Endothelial cell of umbilical vein (primary cell): ENCODE results near the gene PXYLP1. TPM values are rescaled to one million over a fixed set of nuclear protein-coding genes. Genes with fewer than 3 reads are reported as not detected.

Experiments
- BruUV-seq: library from RNA; stranded (reverse); fragments of 400-500 nt; replicated peaks from 2 replicates; lab custom pipeline; 2021; lab: Mats Ljungman, UMichigan
- CTCF ChIA-PET: fragments of 300-600, 350-600 bp; sonication (Branson Sonifier 250); formaldehyde crosslinking; loops from one replicate; lab custom pipeline; 2021; ENCODE audit warnings: antibody characterized with exemption, inconsistent platforms; lab: Charles Lee
- POLR2A ChIA-PET: fragments of 300-600, 350-600 bp; sonication (Branson Sonifier 250); formaldehyde crosslinking; loops from one replicate; lab custom pipeline; 2021; ENCODE audit warnings: antibody characterized with exemption, inconsistent platforms; lab: Charles Lee
- DNase-seq: peaks from one replicate; pipeline ENCODE4 v3.0.0-alpha.2; 2011; ENCODE audit warnings: low read depth, low spot score
- FAIRE-seq: peaks from 2 replicates; lab custom pipeline; 2011; peaks lifted over from hg19 to GRCh38; lab: Jason Lieb, UNC
- H2AFZ ChIP-seq: 2 replicates; pipeline ENCODE4 v1.6.0; 2012; ENCODE audit warnings: low read depth, low read length, control low read depth, inconsistent platforms
- H3K27ac ChIP-seq: 2 replicates; pipeline ENCODE4 v1.5.1; 2011; ENCODE audit warnings: low read depth, mild to moderate bottlenecking, control low read depth, low read length, moderate library complexity; ENCODE audit not compliant: insufficient read depth
- H3K27me3 ChIP-seq, 2 experiments: 2 replicates each; pipeline versions ENCODE4 v1.6.0 to v1.6.1; 2011; ENCODE audit warnings: low read length in 2 of 2, mixed read lengths in 1 of 2; ENCODE audit not compliant: control insufficient read depth in 2 of 2, insufficient read depth in 2 of 2
- H3K36me3 ChIP-seq, 2 experiments: 2 replicates in 1 of 2; 3 replicates in 1 of 2; pipeline ENCODE4 v1.5.1; 2011; ENCODE audit warnings: low read length in 2 of 2, mild to moderate bottlenecking in 1 of 2, moderate library complexity in 1 of 2; ENCODE audit not compliant: control insufficient read depth in 2 of 2, insufficient read depth in 2 of 2; ENCODE audit errors: extremely low read depth in 1 of 2
- H3K4me1 ChIP-seq: 3 replicates; pipeline ENCODE4 v1.5.1; 2011; ENCODE audit warnings: mild to moderate bottlenecking, low read length; ENCODE audit not compliant: control insufficient read depth, insufficient read depth; ENCODE audit errors: extremely low read depth
- H3K4me2 ChIP-seq: 2 replicates; pipeline ENCODE4 v1.6.1; 2011; ENCODE audit warnings: low read length, control low read depth, mixed read lengths; ENCODE audit not compliant: insufficient read depth
- H3K4me3 ChIP-seq, 3 experiments: fragments of 200-600 bp in 1 of 3; sonication (generic), shearing (Covaris generic) in 1 of 3; replicated peaks in 1 of 3; 2 replicates each; pipeline ENCODE4 v1.5.1; 2011 to 2016; ENCODE audit warnings: control low read depth in 3 of 3, low read length in 3 of 3, mild to moderate bottlenecking in 2 of 3, inconsistent platforms in 1 of 3, low read depth in 1 of 3, moderate library complexity in 1 of 3; ENCODE audit not compliant: insufficient read depth in 1 of 3
- H3K79me2 ChIP-seq: 2 replicates; pipeline ENCODE4 v1.6.0; 2012; ENCODE audit warnings: low read length, inconsistent platforms; ENCODE audit not compliant: control insufficient read depth, insufficient read depth
- H3K9ac ChIP-seq: replicated peaks from 2 replicates; pipeline ENCODE3; 2011; ENCODE audit warnings: low read length, control low read depth; ENCODE audit not compliant: insufficient read depth; ENCODE audit errors: extremely low read depth
- H3K9me1 ChIP-seq: replicated peaks from 3 replicates; pipeline ENCODE4 v1.6.0; 2011; ENCODE audit warnings: mild to moderate bottlenecking, low read length; ENCODE audit not compliant: control insufficient read depth, insufficient read depth; ENCODE audit errors: extremely low read depth
- H3K9me3 ChIP-seq: replicated peaks from 2 replicates; pipeline ENCODE4 v1.5.1; 2012; ENCODE audit warnings: low read length, inconsistent platforms; ENCODE audit not compliant: control insufficient read depth, insufficient read depth
- H4K20me1 ChIP-seq: replicated peaks from 2 replicates; pipeline ENCODE3; 2011; ENCODE audit warnings: mild to moderate bottlenecking, low read length; ENCODE audit not compliant: control insufficient read depth, insufficient read depth; ENCODE audit errors: extremely low read depth
- EZH2 ChIP-seq: IDR thresholded peaks from 2 replicates; pipeline ENCODE4 v1.6.1; 2012; ENCODE audit warnings: borderline replicate concordance, low read depth, mild to moderate bottlenecking, moderate library complexity, low read length, inconsistent platforms; ENCODE audit not compliant: severe bottlenecking
- FOS ChIP-seq: IDR thresholded peaks from 2 replicates; pipeline ENCODE4 v1.6.1; 2011; ENCODE audit warnings: mild to moderate bottlenecking, low read length, moderate library complexity, borderline replicate concordance; ENCODE audit not compliant: insufficient read depth
- GATA2 ChIP-seq: IDR thresholded peaks from 2 replicates; pipeline ENCODE4 v1.7.0; 2011; ENCODE audit warnings: low read depth, mild to moderate bottlenecking, moderate library complexity, mixed read lengths, low read length; ENCODE audit not compliant: insufficient read length, insufficient read depth
- JUN ChIP-seq: IDR thresholded peaks from 2 replicates; pipeline ENCODE4 v1.6.1; 2011; ENCODE audit warnings: borderline replicate concordance, low read depth; ENCODE audit not compliant: insufficient read length, insufficient read depth
- MYC ChIP-seq: IDR thresholded peaks from one replicate; pipeline ENCODE4 v1.6.1; 2011; ENCODE audit warnings: mild to moderate bottlenecking, low read depth, low read length
- POLR2A ChIP-seq: IDR thresholded peaks from 2 replicates; pipeline ENCODE4 v1.6.1; 2012; ENCODE audit warnings: low read depth, mild to moderate bottlenecking, control low read depth, low read length
- POLR2AphosphoS5 ChIP-seq: IDR thresholded peaks from 2 replicates; pipeline ENCODE4 v1.6.1; 2012; ENCODE audit warnings: low read depth, mild to moderate bottlenecking, control low read depth, low read length, moderate library complexity; ENCODE audit not compliant: insufficient read depth
- dilution Hi-C: fragments of 300-500 bp; cut with MboI; formaldehyde crosslinking; loops from one replicate; pipeline ENCODE4 v1.15.0; 2019; ENCODE audit warnings: low sequenced_read_pairs; ENCODE audit not compliant: extremely low pct_ligation_motif_present
- intact Hi-C: fragments of 100-400 bp; cut with micrococcal nuclease; formaldehyde crosslinking; loops from one replicate; pipeline ENCODE4 v1.10.0; 2022
- polyA plus RNA-seq, 4 experiments: library from polyadenylated mRNA; depleted of rRNA in 3 of 4; stranded (reverse) in 3 of 4; unstranded in 1 of 4; fragments of >200 nt; gene quantifications; 2 replicates each; pipeline versions ENCODE4 v1.2.1 to v1.2.3, GENCODE V29; 2011 to 2012; ENCODE audit warnings: missing spikeins in 1 of 4
- total RNA-seq: library from RNA; stranded (reverse); gene quantifications from 2 replicates; pipeline ENCODE4 v1.2.3, GENCODE V29; 2021
- TF ChIP-seq, protein P1 (sequence below): IDR thresholded peaks from 2 replicates; pipeline ENCODE4 v1.6.1; 2011; ENCODE audit not compliant: insufficient read depth, insufficient read length
- TF ChIP-seq, protein P2 (sequence below), 2 donors: IDR thresholded peaks; 1 replicate in 1 of 2; 2 replicates in 1 of 2; pipeline ENCODE4 v1.5.1; 2011; ENCODE audit warnings: low read length in 2 of 2, mild to moderate bottlenecking in 2 of 2, moderate library complexity in 2 of 2, control low read depth in 1 of 2, inconsistent platforms in 1 of 2, low read depth in 1 of 2; ENCODE audit not compliant: insufficient read depth in 1 of 2; ENCODE audit errors: extremely low read depth in 1 of 2

Gene PXYLP1
- total and polyA plus RNA-seq, 2 donors (not counting 3 experiments of a cell fraction or from before 2014, with no cell fraction given) = 0.84 to 1.7 TPM

DNA sequence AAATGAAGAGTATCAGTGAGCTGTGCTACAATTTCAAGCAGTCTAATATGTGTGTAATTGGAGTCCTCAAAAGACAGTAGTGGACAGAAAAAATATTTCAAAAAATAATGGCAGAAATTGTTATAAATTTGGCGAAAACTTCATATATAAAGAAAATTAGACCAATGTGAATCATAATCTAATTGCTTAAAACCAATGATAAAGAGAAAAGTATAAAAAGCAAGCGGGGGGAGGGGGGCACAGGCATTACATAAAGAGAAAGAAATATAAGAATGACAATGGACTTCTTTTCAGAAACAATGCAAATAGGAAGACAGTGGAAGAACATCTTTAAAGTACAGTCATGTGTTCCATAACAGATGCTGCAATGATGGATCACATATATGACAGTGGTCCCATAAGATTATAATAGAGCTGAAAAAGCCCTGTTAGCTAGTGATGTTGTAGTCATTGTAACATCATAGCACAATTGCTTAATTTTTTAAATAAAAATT lies 7.9 kb upstream of the PXYLP1 start:
- intact Hi-C loops (no loop called here), dilution Hi-C loops (no loop called here)
- Histone ChIP-seq H3K4me2 (no peak overlapping the region), H3K79me2 (no peaks in the 10 kb centered on the region), H3K4me3 (no peak overlapping the region), H3K36me3 (no peaks in the 10 kb centered on the region), H3K27ac (no peak overlapping the region), H2AFZ (no peak overlapping the region), H3K4me1 (no peaks in the 10 kb centered on the region), H3K9me1 (no peaks in the 10 kb centered on the region), H3K9ac (no peak overlapping the region), H3K27me3 (peaks cover 2 to 17% of the 10 kb centered on the region in 2 experiments), H3K9me3 (no peaks in the 10 kb centered on the region), H4K20me1 (no peaks in the 10 kb centered on the region)
- CTCF ChIA-PET = interaction anchor here (2.5 kb wide), 1 partner anchor 8 kb away, joined by 6 read pairs; the partner anchor contains the start of gene PXYLP1
- FAIRE-seq (no peak), DNase-seq (no peak)
- TF ChIP-seq POLR2AphosphoS5 (no peak), JUN (no peak), EZH2 (no peak), FOS (no peak), POLR2A (no peak), GATA2 (no peak), MYC (no peak)
- TF ChIP-seq, protein P1, sequence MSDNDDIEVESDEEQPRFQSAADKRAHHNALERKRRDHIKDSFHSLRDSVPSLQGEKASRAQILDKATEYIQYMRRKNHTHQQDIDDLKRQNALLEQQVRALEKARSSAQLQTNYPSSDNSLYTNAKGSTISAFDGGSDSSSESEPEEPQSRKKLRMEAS = no peak
- TF ChIP-seq, protein P2, sequence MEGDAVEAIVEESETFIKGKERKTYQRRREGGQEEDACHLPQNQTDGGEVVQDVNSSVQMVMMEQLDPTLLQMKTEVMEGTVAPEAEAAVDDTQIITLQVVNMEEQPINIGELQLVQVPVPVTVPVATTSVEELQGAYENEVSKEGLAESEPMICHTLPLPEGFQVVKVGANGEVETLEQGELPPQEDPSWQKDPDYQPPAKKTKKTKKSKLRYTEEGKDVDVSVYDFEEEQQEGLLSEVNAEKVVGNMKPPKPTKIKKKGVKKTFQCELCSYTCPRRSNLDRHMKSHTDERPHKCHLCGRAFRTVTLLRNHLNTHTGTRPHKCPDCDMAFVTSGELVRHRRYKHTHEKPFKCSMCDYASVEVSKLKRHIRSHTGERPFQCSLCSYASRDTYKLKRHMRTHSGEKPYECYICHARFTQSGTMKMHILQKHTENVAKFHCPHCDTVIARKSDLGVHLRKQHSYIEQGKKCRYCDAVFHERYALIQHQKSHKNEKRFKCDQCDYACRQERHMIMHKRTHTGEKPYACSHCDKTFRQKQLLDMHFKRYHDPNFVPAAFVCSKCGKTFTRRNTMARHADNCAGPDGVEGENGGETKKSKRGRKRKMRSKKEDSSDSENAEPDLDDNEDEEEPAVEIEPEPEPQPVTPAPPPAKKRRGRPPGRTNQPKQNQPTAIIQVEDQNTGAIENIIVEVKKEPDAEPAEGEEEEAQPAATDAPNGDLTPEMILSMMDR (IDR thresholded peaks at IDR 0.05; ENCODE audit: extremely low read depth in 1 of 2, insufficient read depth in 1 of 2, low read depth in 1 of 2, low read length in 2 of 2) = no peak
- no TSS peak for BruUV-seq
- POLR2A ChIA-PET = no interaction called here
